NCI-H2196 (cell line): Measurements from ENCODE around the gene TRAF3IP3.

ENCODE experiments used
- DNase-seq: peaks from one replicate; lab custom pipeline; 2025; ENCODE audit not compliant: unreplicated experiment; lab: John Stamatoyannopoulos, UW

TRAF3IP3 gene

DNA sequence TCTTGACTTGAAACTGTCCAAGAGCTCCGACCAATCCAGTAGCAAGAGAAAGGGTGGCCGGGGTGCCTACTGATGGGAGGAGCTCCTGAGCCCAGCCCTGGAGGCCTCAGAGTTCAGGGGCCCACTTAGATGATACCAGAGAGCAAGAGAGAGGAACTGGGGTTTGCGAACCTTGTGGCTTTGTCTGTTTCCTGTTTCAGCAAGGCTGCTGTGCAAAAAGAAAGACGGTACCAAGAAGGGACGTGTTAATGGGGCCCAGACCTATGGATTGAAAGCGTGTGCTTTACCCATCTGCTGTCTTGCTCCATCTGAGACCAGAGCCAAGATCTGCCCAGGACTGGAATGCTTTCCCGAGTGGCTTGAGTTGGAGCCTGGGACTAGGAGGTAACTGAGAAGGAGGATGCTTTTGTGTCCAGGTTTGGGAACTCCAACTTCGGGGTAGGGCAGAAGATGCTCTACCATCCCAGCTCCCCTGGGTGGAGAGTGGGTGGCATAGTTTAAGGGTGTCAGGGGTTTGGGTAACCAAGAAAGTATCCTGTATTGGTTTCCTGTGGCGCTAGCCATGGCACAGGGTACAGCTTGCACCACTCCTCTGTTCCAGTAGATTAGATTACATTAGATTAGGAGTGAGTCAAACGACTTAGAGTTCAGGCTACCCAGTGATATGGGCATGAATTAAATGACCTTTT is at the start of gene TRAF3IP3:
TRAF3IP3 (plus strand) TSS at position 128 of the 689 bp plus-strand sequence. CDS start 3,987 bp downstream, outside the sequence.
- DNase-seq, result no peak

DNA sequence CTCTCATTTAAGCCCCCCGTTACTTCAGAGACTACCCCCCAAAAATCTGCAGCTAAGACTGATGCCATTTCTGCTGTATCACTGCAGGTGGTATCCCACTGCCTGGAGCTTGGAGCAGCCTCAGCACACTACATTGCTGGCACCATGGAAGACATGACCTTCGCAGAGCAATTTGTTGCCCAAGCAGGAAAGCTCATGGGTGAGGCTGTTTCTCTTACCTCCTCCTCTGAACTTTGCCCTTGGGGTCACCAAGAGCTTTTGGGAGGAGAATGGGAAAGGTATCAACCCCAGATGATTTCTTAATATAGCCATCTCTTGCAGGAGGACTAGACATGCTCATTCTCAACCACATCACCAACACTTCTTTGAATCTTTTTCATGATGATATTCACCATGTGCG is 49.2 kb upstream of the TRAF3IP3 start:
- no peak for DNase-seq

DNA sequence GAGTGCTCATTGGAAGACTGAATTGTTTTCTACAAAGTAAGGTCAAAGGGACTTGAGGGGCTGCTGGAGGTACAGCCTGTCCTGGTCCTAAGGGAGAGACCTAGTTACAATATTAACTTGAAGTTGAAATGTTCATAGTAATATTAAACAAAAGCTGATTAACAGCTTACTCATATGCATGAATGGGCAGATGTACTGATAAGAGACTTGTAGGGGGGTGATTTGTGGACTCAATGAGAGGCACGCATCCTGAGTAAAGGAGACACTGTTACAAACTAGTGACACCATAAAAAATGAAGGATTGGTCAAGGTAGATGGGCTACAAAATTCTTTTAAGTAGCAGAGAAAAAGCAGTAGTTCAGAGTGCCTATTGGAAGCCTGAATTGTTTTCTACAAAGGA is 48.5 kb upstream of the TRAF3IP3 start:
- DNase-seq, result no peak

DNA sequence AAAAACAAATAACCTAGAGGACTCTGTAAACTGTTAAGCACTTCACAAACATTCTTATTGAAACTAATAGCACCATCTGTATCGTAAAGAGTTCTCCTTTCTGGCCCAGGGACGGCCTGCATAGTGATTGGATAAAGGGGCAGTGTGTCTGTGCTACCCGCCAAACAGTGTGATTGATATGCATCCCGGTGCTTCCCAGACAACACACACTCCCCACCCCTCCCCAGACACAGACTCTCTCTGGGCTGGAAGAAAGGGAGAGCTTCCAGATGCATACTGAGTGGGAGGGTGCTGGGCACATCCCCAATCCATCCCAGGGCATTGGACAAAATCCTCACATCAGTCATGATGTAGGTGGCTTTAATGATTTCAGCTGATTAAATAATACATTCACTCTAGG is 47.6 kb upstream of the TRAF3IP3 start:
- DNase-seq, result no peak

DNA sequence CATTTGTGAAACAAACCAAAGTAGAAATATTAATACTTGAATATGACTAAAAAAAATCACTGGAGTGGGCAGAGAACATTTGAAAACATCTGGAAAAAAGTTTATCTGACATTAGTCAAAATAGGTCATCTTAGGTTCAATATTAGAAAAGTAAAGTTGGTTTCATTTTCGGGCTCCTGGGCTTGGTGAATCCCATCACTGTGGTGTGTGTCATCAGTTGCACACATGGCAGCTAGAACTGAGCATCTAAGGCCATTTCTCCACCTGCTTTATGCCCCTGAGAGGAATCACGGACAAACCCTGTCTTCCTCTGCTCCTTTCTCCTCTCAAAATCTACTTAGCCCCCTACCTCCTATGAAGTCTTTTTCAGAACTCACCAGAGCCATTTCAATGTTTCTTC is 45.8 kb upstream of the TRAF3IP3 start:
- no peak for DNase-seq

DNA sequence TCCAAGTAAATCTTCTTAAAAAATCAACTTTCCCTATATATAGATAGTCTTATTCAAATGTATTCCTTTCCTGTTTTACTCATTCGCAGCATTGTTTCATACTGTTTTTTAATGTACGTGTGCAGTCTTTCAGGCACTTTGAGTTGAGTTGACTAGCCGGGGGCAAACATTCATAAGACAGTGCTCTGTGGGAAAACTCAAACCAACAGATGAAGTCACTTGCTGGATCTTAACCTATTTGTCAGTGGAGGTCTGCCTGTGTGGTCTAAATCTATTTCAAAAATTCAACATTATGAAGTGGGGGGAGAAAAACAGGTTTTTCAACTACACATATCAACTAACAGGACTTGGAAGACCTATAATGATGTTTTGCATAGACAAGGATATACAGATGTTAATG is 45.0 kb upstream of the TRAF3IP3 start:
- no peak for DNase-seq

- no peak for DNase-seq
Observed at GRCh38 chr1:209714338-209714737, 41.5 kb upstream of the TRAF3IP3 start.

DNA sequence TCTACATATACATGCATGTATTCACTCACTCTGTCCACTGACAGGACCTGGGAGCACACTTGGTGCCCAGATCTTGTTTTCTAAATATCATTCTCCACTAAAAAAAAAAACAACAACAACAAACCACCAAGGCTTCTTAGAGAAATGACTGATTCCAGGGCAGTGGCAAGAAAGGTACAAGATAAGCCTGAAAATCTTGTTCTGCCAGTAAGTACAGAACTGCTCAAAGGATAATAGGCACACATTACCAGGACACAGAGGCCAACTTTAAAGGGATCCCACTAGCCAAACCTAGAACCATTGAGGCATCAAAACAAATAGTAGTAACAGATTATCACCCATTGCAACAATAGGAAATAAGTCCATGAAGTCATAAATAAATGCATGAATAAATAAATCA is 40.5 kb upstream of the TRAF3IP3 start:
- no peak for DNase-seq

- DNase-seq, result no peak
Observed at GRCh38 chr1:209717818-209718217, 38.0 kb upstream of the TRAF3IP3 start.

- no peak for DNase-seq
Observed at GRCh38 chr1:209720326-209720725, 35.5 kb upstream of the TRAF3IP3 start.

DNA sequence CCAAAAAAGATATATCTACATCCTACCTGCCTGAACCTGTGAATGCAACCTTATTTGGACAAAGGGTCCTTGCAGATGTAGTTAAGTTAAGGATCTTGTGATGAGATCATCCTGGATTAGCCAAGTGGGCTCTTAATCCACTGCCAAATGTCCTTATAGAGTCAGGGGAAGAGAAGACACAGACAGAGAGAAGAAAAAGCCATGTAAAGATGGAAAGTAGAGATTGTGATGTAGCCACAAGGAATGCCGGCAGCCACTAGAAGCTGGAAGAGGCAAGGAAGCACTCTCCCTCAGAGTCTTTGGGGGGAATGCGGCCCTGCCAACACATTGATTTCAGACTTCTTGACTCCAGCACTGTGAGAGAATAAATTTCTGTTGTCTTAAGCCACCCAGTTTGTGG is 35.0 kb upstream of the TRAF3IP3 start:
- DNase-seq, result no peak

GRCh38 chr1:209721323-209721722 is 34.5 kb upstream of the TRAF3IP3 start:
- DNase-seq, result no peak

GRCh38 chr1:209723265-209723664 is 32.6 kb upstream of the TRAF3IP3 start:
- no peak for DNase-seq

DNA sequence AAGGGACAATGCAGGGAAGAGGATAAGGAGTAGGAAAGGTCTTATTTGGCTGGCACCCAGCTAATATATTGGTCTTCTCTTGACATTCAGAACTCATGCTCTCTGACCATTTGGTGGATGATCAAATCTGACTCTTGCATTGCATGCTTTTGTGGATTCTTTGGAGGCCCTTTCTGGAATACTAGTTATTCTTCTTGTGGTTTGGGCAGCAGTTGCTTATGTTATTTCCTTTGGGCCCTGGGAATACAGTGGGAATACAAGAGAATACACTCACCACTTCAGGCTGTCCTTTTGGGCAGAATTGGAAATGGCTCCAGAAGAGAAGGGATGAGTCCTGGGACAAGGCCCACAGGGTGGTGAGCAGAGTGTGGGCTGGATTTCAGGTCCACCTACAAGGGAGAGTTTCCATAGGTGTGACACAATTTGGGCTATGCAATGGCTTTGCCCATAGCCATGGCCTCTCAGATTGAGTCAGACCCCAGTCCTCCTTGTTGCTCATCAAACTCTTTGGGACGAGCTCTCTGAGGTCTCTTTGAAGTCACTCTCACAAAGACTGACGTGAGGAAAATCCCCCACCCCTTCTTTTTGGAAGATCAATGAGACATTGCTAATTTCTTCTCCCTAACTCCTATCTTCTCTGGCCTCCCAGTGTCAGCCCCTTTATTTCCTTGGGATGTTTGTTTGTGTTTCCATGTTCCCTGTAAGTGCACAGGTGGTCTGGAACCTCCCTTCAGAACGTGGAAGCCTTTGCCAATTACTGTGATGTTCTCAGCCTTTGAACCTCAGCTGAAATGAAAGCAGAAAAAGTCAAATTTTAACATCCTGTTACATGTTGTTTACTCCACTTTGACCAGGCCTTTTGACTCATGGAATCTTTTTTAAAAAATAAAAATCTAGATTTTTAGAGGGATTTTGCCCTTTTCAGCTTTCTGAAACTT is 31.8 kb upstream of the TRAF3IP3 start:
- no peak for DNase-seq

DNA sequence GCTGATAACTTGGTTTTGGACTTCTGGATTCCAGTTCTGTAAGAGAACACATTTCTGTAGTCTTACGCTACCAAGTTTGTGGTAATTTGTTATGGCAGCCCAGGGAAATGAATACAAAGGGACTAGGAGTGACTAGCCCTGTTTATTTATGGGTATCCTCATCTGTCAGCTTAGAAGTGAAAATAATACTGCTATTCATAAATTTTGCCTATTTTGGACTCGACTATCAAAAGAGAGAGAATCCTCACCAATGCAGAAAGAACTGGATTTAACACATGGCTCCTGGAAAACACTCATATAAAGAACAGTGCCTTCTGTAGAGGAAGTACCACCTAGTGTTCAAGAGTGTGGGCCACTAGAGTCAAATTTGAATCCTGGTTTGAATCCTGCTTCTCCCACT is 28.6 kb upstream of the TRAF3IP3 start:
- no peak for DNase-seq

DNA sequence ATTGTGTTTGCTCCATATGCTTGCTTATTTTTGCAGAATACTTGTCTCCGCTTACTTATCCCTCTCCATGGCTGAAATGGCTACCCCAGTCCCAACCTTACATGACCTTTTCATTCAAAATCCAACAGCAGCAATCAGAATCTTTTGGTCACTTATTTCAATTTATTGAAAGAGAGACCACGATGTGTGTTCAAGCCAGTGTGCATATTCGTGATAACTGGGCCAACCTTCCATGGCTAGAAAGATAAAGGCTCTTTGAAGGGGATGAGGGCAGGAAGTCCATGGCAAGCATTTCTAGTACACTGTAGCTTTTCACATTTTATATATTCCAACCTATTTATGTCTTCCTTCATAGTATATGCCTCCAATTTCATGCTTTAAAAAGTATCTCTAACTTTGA is 28.1 kb upstream of the TRAF3IP3 start:
- no peak for DNase-seq

- DNase-seq, result no peak
Observed at GRCh38 chr1:209728466-209728865, 27.4 kb upstream of the TRAF3IP3 start.

DNA sequence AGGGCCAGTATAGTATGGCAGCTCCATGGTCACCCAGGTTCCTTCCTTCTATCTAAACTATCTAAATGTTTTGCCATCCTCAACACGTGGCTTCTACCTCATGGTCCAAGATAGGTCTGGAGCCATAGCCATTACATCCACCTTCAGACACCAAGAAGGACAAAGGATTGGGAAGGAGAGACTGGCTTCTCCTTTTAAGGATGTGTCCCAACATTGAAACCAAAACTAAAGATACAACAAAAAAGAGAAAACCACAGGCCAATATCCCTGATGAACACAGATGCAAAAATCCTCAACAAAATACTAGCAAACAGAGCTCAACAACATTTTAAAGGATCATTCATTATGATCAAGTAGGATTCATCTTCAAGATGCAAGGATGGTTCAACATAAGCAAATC is 26.4 kb upstream of the TRAF3IP3 start:
- DNase-seq, result no peak

DNA sequence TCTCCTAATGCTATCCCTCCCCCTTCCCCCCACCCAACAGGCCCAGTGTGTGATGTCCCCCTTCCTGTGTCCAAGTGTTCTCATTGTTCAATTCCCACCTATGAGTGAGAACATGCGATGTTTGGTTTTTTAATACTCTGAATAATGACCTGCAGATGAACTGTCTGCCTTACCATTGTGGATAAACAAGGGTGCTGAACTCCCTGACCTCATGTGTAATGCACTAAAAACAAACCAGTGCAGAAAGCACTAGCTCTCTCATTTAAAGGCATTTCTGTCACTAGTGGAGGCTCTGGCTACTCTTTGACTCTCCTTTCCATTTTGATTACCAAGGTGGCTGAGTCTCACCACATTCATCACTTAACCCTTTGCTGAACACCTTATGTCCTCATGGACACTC is 23.1 kb upstream of the TRAF3IP3 start:
- DNase-seq, result no peak

DNA sequence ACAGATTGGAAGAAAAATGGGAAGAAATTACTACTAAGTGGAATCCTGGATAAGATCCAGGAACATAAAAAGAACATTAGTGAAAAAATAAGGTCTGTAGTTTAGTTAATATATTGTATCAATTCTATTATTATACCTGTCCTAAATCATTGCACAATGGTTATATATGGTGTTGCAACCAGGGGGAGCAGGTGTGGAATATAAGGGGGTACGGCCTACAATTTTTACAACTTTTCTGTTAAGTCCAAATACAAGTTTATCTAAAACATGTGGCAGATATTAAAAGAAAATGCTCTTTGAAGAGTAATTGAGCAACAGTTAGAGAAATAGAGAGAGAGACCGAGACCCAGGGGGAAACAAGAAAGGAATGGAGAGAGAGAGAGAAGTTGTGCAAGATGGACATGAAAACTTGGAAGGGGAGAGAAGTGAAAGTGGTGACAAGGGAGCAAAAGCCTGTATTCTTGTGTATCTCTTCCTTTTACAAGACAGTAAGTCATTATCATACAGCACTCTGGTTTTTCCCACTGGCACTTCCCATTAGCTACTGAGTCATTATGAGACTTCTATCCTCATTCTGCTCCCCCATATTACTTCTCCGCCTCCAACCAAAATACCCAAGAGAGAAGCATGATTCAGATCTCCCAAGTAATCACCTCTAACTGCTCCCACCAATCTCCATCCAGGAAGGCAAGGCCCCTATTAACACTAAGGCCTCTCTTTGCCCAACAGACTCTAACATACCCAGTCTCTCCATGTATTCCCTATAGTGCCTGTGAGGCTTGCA is 22.3 kb upstream of the TRAF3IP3 start:
- DNase-seq, result no peak

DNA sequence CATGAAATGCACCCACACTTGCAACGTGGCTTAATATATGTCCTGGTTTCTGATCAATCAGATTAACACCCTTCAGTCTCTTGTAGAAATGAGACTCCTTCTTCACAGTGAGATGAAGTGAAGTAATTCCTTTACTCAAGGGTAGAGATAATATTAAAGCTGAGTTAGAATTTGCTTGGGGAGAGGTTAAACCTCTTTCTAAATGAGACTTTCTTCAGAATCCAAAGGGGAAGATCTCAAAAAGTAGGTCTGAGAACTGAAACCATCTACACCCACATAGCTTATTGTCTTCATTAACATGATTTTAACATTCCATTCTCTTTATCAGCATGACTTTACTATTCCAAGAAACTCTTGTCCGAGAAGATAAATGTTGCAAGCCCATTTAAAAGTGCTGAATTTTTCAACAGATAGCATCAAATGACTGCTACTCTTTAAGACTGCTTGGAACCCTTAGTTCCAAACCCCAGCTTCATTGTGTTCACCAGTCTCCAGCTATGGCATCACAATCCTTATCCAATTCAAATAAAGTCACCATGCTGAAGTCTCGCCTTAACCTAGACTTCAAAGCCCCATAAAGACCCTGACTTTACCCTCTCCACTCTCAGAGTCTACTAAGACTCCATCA is 19.2 kb upstream of the TRAF3IP3 start:
- DNase-seq, result no peak
